IMR-90 (cell line): ENCODE data around the gene SELENOS. TPM values are rescaled to one million over a fixed set of nuclear protein-coding genes. Genes with fewer than 3 reads are reported as not detected.

Experiments used
- ATAC-seq: fragments of 200-7000 bp; cut with Tn5 transposase; 2 replicates; pipeline ENCODE4 v1.9.1; 2020; ENCODE audit warnings: low read depth, mild to moderate bottlenecking, moderate library complexity
- BruUV-seq: library from RNA; stranded (reverse); fragments of 400-500 nt; replicated peaks from 2 replicates; lab custom pipeline; 2021; lab: Mats Ljungman, UMichigan
- CTCF ChIA-PET: fragments of 300-600 bp; formaldehyde crosslinking; extraction: SDS; loops from one replicate; lab custom pipeline; 2021; ENCODE audit warnings: antibody characterized with exemption; lab: Yijun Ruan, JAX
- POLR2A ChIA-PET: fragments of 300-600 bp; sonication (Branson Sonifier 250); formaldehyde crosslinking; loops from one replicate; lab custom pipeline; 2022; ENCODE audit warnings: antibody characterized with exemption; ENCODE audit not compliant: unreplicated experiment; lab: Charles Lee
- DNase-seq: peaks from one replicate; pipeline ENCODE4 v3.0.0; 2013
- H2AFZ ChIP-seq: replicated peaks from 2 replicates; pipeline ENCODE3; 2013; ENCODE audit warnings: low read length, mild to moderate bottlenecking; ENCODE audit not compliant: poor library complexity
- H2AK5ac ChIP-seq: 2 replicates; pipeline ENCODE4 v1.6.1; 2013; ENCODE audit warnings: low read depth, low read length, inconsistent platforms
- H2AK9ac ChIP-seq: replicated peaks from 2 replicates; pipeline ENCODE3; 2013; ENCODE audit warnings: mild to moderate bottlenecking, low read depth, low read length, moderate library complexity; ENCODE audit not compliant: poor library complexity
- H2BK120ac ChIP-seq: 2 replicates; pipeline ENCODE4 v1.6.1; 2013; ENCODE audit warnings: low read depth, low read length, inconsistent platforms
- H2BK15ac ChIP-seq: 3 replicates; pipeline ENCODE4 v1.6.1; 2013; ENCODE audit warnings: low read depth, low read length, inconsistent platforms
- H2BK20ac ChIP-seq: 2 replicates; pipeline ENCODE4 v1.6.1; 2013; ENCODE audit warnings: low read depth, mild to moderate bottlenecking, inconsistent platforms, low read length, moderate library complexity
- H2BK5ac ChIP-seq: 2 replicates; pipeline ENCODE4 v1.6.1; 2013; ENCODE audit warnings: mild to moderate bottlenecking, low read depth, low read length, inconsistent platforms; ENCODE audit not compliant: poor library complexity, severe bottlenecking
- H3K14ac ChIP-seq: replicated peaks from 2 replicates; pipeline ENCODE4 v1.6.1; 2013; ENCODE audit warnings: low read depth, low read length, inconsistent platforms
- H3K18ac ChIP-seq: 2 replicates; pipeline ENCODE4 v1.6.1; 2013; ENCODE audit warnings: low read depth, low read length, control low read depth
- H3K23ac ChIP-seq: 2 replicates; pipeline ENCODE4 v1.6.1; 2013; ENCODE audit warnings: low read depth, low read length, inconsistent platforms
- H3K27ac ChIP-seq: 2 replicates; pipeline ENCODE4 v1.5.1; 2013; ENCODE audit warnings: mild to moderate bottlenecking, control low read depth, low read length; ENCODE audit not compliant: insufficient read depth
- H3K27me3 ChIP-seq: 2 replicates; pipeline ENCODE4 v1.6.1; 2013; ENCODE audit warnings: low read length; ENCODE audit not compliant: control insufficient read depth, insufficient read depth
- H3K36me3 ChIP-seq: 2 replicates; pipeline ENCODE4 v1.6.1; 2013; ENCODE audit warnings: low read length, mixed read lengths; ENCODE audit not compliant: control insufficient read depth, insufficient read depth
- H3K4ac ChIP-seq: 2 replicates; pipeline ENCODE4 v1.6.1; 2013; ENCODE audit warnings: low read depth, low read length, inconsistent platforms
- H3K4me1 ChIP-seq: 2 replicates; pipeline ENCODE4 v1.6.1; 2013; ENCODE audit warnings: low read length, mixed read lengths; ENCODE audit not compliant: control insufficient read depth, insufficient read depth
- H3K4me2 ChIP-seq: 2 replicates; pipeline ENCODE4 v1.6.1; 2013; ENCODE audit warnings: low read depth, mild to moderate bottlenecking, control low read depth, low read length, moderate library complexity
- H3K4me3 ChIP-seq: 2 replicates; pipeline ENCODE4 v1.5.1; 2013; ENCODE audit warnings: low read depth, mild to moderate bottlenecking, control low read depth, low read length, moderate library complexity; ENCODE audit not compliant: insufficient read depth
- H3K56ac ChIP-seq: 2 replicates; pipeline ENCODE4 v1.6.1; 2013; ENCODE audit warnings: low read length, inconsistent platforms; ENCODE audit not compliant: insufficient read depth; ENCODE audit errors: extremely low read depth
- H3K79me1 ChIP-seq, 2 experiments: 2 replicates each; pipeline ENCODE4 v1.6.1; 2013; ENCODE audit warnings: low read length in 2 of 2, inconsistent platforms in 1 of 2, low read depth in 1 of 2
- H3K9ac ChIP-seq: 2 replicates; pipeline ENCODE4 v1.6.1; 2013; ENCODE audit warnings: low read depth, low read length, control low read depth
- H3K9me1 ChIP-seq: 2 replicates; pipeline ENCODE4 v1.6.1; 2013; ENCODE audit warnings: low read length, inconsistent platforms; ENCODE audit not compliant: insufficient read depth
- H3K9me3 ChIP-seq: 2 replicates; pipeline ENCODE4 v1.6.1; 2013; ENCODE audit warnings: low read length; ENCODE audit not compliant: control insufficient read depth, insufficient read depth
- H4K20me1 ChIP-seq: 2 replicates; pipeline ENCODE4 v1.6.1; 2013; ENCODE audit warnings: low read length, inconsistent platforms; ENCODE audit not compliant: insufficient read depth
- H4K5ac ChIP-seq: 2 replicates; pipeline ENCODE4 v1.6.1; 2013; ENCODE audit warnings: mild to moderate bottlenecking, low read depth, low read length, control low read depth
- H4K8ac ChIP-seq, 2 experiments: 2 replicates each; pipeline ENCODE4 v1.6.1; 2013; ENCODE audit warnings: low read depth in 2 of 2, low read length in 2 of 2, control low read depth in 1 of 2, inconsistent platforms in 1 of 2
- H4K91ac ChIP-seq: 2 replicates; pipeline ENCODE4 v1.6.1; 2013; ENCODE audit warnings: low read depth, low read length, inconsistent platforms; ENCODE audit not compliant: insufficient read depth
- BHLHE40 ChIP-seq: fragments of 150-350 bp; IDR thresholded peaks from 2 replicates; pipeline ENCODE4 v1.6.1; 2016; ENCODE audit warnings: mild to moderate bottlenecking, low read depth, low read length
- CEBPB ChIP-seq: IDR thresholded peaks from 2 replicates; pipeline ENCODE4 v1.6.1; 2012; ENCODE audit warnings: low read depth, low read length, improper control_type of control experiment
- CHD1 ChIP-seq: IDR thresholded peaks from 2 replicates; pipeline ENCODE4 v1.6.1; 2012; ENCODE audit warnings: low read depth, low read length, improper control_type of control experiment
- FOS ChIP-seq: fragments of 150-350 bp; IDR thresholded peaks from 2 replicates; pipeline ENCODE4 v1.6.1; 2016; ENCODE audit warnings: low read depth, low read length
- MAZ ChIP-seq: IDR thresholded peaks from 2 replicates; pipeline ENCODE4 v1.6.1; 2012; ENCODE audit warnings: low read depth, mild to moderate bottlenecking, low read length, improper control_type of control experiment, moderate library complexity, borderline replicate concordance
- MXI1 ChIP-seq: IDR thresholded peaks from 2 replicates; pipeline ENCODE4 v1.6.1; 2012; ENCODE audit warnings: low read depth, mild to moderate bottlenecking, low read length, moderate library complexity, borderline replicate concordance
- NFE2L2 ChIP-seq: fragments of 150-350 bp; IDR thresholded peaks from 2 replicates; pipeline ENCODE4 v1.6.1; 2016; ENCODE audit warnings: low read depth, mild to moderate bottlenecking, low read length
- POLR2A ChIP-seq: IDR thresholded peaks from 2 replicates; pipeline ENCODE4 v1.6.1; 2012; ENCODE audit warnings: mild to moderate bottlenecking, low read depth, low read length
- RAD21 ChIP-seq: IDR thresholded peaks from 2 replicates; pipeline ENCODE4 v1.6.1; 2012; ENCODE audit warnings: low read length, improper control_type of control experiment
- RCOR1 ChIP-seq: IDR thresholded peaks from 2 replicates; pipeline ENCODE4 v1.6.1; 2012; ENCODE audit warnings: mild to moderate bottlenecking, low read length, improper control_type of control experiment; ENCODE audit not compliant: insufficient replicate concordance
- RFX5 ChIP-seq: IDR thresholded peaks from 2 replicates; pipeline ENCODE4 v1.8.0; 2012; ENCODE audit warnings: low read depth, mild to moderate bottlenecking, low read length, moderate library complexity
- SMC3 ChIP-seq: fragments of 150-350 bp; IDR thresholded peaks from 2 replicates; pipeline ENCODE4 v1.6.1; 2016; ENCODE audit warnings: low read depth, mild to moderate bottlenecking, antibody characterized with exemption, low read length, moderate library complexity
- WGBS, 2 experiments: methylation state at CpG; one replicate each; pipeline versions ENCODE4 v1.1.5 to v1.1.7; 2013; ENCODE audit warnings: missing lambda C conversion rate in 2 of 2; ENCODE audit not compliant: insufficient read length in 1 of 2; ENCODE audit errors: extremely low coverage in 2 of 2; 5-methylcytosine and 5-hydroxymethylcytosine counted together
- dilution Hi-C: fragments of 300-500 bp; cut with HindIII; formaldehyde crosslinking; loops from one replicate; pipeline ENCODE4 v1.14.3; 2018; ENCODE audit warnings: low sequenced_read_pairs; ENCODE audit not compliant: unreplicated experiment
- in situ Hi-C: fragments of 300-500 bp; cut with MboI; formaldehyde crosslinking; loops from 3 replicates; pipeline ENCODE4 v1.14.3; 2019; ENCODE audit warnings: low sequenced_read_pairs, inconsistent platforms, mixed read lengths
- intact Hi-C: fragments of 100-400 bp; cut with micrococcal nuclease; formaldehyde crosslinking; loops from 2 replicates; pipeline ENCODE4 v1.10.0; 2022
- polyA plus RNA-seq, 3 experiments: library from polyadenylated mRNA; depleted of rRNA; stranded (reverse); fragments of >200 nt; gene quantifications; 2 replicates each; pipeline ENCODE4 v1.2.3, GENCODE V29; 2012; ENCODE audit warnings: low replicate concordance in 1 of 3
- total RNA-seq: library from RNA; depleted of rRNA; stranded (reverse); fragments of >200 nt; gene quantifications from 2 replicates; pipeline ENCODE4 v1.2.3, GENCODE V29; 2012
- TF ChIP-seq, protein P1 (sequence below): conservative IDR thresholded peaks from 2 replicates; pipeline ENCODE4 v1.5.1; 2012; ENCODE audit warnings: mild to moderate bottlenecking, low read depth, low read length, improper control_type of control experiment
- TF ChIP-seq, protein P2 (sequence below): fragments of 150-350 bp; IDR thresholded peaks from 2 replicates; pipeline ENCODE4 v1.6.1; 2016; ENCODE audit warnings: low read depth, mild to moderate bottlenecking, low read length, moderate library complexity, borderline replicate concordance
- TF ChIP-seq, protein P3 (sequence below): fragments of 150-350 bp; IDR thresholded peaks from 2 replicates; pipeline ENCODE4 v1.6.1; 2017; ENCODE audit warnings: mild to moderate bottlenecking, antibody characterized with exemption, low read length, low read depth

The SELENOS gene
- total and polyA plus RNA-seq, 2 of the 4 experiments (the other 2 are of a cell fraction): 39.8 to 77.1 TPM

DNA sequence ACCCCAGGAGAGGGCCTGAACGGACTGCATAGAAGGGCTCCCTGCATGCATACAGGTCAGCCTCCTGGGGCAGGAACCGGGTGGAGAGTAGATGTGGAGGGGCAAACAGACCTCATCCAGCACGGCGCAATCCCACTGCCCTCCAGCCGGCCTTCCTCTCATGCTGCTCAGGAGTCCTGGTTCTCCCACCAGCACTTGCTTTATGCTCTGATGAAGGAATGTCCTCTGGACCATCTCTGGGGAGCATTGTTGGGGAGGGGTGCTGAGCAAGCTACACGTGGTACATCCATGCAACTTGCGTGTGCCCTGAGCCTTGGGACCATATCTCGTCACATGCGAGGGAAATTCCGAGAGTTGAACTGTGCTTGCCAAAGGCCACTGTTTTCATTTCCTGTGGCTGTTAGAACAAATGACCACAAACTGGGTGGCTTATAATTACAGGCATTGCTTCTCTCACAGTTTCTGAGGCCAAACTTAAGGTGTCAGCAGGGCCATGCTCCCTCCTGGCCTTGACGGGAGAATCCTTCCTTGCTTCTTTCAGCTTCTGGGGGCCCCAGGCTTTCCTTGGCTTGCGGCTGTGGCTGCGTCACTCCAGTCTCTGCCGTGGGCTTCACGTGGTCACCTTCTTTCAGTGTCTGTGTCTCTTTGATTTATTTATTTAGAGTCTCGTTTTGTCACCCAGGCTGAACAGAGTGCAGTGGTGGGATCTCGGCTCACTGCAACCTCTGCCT lies 12.2 kb downstream of the SELENOS start:
- Histone ChIP-seq H4K5ac (no peak overlapping the region), H4K8ac (peak overlapping the region in 1 of 2 experiments; percentile 16; a peak in 1 of 4 replicates), H3K27me3 (no peaks in the 10 kb centered on the region), H3K27ac (no peak overlapping the region), H3K4ac (no peak overlapping the region), H3K9ac (no peak overlapping the region), H4K91ac (no peak overlapping the region), H2BK120ac (no peak overlapping the region), H3K4me3 (no peak overlapping the region), H3K14ac (peak overlapping the region; percentile 39; the same call in 1 of the 2 replicates), H3K9me1 (peaks cover 23% of the 10 kb centered on the region), H3K23ac (no peak overlapping the region), H2AK5ac (peak overlapping the region; percentile 70; the same call in 1 of the 2 replicates), H2BK20ac (no peak overlapping the region), H2AFZ (no peak overlapping the region), H3K4me2 (no peak overlapping the region), H2BK5ac (no peak overlapping the region), H3K18ac (no peak overlapping the region), H3K56ac (no peak overlapping the region), H4K20me1 (peaks cover 9% of the 10 kb centered on the region; the same call in 1 of the 2 replicates), H3K9me3 (no peaks in the 10 kb centered on the region), H3K36me3 (peaks cover 14% of the 10 kb centered on the region), H3K4me1 (peaks cover 10% of the 10 kb centered on the region), H3K79me1 (0 out of 4 replicates have a peak, but pooled peaks cover 0 to 6% of the 10 kb centered on the region in 2 experiments), H2AK9ac (peak overlapping the region; percentile 79), H2BK15ac (no peak overlapping the region)
- POLR2A ChIA-PET: no interaction called here
- 100% methylated on average over 4 of the region's 17 CpGs; no CpG with 5 or more reads in 1 of the 2 experiments for WGBS, 2 experiments
- in situ Hi-C loops (loop anchor here (10.0 to 25.0 kb wide), 3 partner anchors 353 to 630 kb away; partner anchors contain the start of gene LRRK1), dilution Hi-C loops (no loop called here), intact Hi-C loops (no loop called here)
- DNase-seq: no peak
- BruUV-seq: no TSS peak
- CTCF ChIA-PET: no interaction called here
- ATAC-seq: no peak
- TF ChIP-seq BHLHE40: no peak
- TF ChIP-seq, protein P1, sequence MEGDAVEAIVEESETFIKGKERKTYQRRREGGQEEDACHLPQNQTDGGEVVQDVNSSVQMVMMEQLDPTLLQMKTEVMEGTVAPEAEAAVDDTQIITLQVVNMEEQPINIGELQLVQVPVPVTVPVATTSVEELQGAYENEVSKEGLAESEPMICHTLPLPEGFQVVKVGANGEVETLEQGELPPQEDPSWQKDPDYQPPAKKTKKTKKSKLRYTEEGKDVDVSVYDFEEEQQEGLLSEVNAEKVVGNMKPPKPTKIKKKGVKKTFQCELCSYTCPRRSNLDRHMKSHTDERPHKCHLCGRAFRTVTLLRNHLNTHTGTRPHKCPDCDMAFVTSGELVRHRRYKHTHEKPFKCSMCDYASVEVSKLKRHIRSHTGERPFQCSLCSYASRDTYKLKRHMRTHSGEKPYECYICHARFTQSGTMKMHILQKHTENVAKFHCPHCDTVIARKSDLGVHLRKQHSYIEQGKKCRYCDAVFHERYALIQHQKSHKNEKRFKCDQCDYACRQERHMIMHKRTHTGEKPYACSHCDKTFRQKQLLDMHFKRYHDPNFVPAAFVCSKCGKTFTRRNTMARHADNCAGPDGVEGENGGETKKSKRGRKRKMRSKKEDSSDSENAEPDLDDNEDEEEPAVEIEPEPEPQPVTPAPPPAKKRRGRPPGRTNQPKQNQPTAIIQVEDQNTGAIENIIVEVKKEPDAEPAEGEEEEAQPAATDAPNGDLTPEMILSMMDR: no peak
- no peak for TF ChIP-seq POLR2A
- no peak for TF ChIP-seq RCOR1
- no peak for TF ChIP-seq RFX5
- no peak for TF ChIP-seq MAZ
- TF ChIP-seq MXI1: no peak
- TF ChIP-seq RAD21: no peak
- TF ChIP-seq FOS: no peak
- no peak for TF ChIP-seq SMC3
- TF ChIP-seq CHD1: no peak
- no peak for TF ChIP-seq NFE2L2
- TF ChIP-seq, protein P2, sequence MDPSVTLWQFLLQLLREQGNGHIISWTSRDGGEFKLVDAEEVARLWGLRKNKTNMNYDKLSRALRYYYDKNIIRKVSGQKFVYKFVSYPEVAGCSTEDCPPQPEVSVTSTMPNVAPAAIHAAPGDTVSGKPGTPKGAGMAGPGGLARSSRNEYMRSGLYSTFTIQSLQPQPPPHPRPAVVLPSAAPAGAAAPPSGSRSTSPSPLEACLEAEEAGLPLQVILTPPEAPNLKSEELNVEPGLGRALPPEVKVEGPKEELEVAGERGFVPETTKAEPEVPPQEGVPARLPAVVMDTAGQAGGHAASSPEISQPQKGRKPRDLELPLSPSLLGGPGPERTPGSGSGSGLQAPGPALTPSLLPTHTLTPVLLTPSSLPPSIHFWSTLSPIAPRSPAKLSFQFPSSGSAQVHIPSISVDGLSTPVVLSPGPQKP: no peak
- no peak for TF ChIP-seq CEBPB
- TF ChIP-seq, protein P3, sequence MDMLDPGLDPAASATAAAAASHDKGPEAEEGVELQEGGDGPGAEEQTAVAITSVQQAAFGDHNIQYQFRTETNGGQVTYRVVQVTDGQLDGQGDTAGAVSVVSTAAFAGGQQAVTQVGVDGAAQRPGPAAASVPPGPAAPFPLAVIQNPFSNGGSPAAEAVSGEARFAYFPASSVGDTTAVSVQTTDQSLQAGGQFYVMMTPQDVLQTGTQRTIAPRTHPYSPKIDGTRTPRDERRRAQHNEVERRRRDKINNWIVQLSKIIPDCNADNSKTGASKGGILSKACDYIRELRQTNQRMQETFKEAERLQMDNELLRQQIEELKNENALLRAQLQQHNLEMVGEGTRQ: no peak
